HCT116 (cell line): ENCODE results near the gene FLVCR2. TPM values are rescaled to one million over a fixed set of nuclear protein-coding genes. Genes with fewer than 3 reads are reported as not detected.

ENCODE experiments used
- ATAC-seq: fragments of 200-7000 bp; cut with Tn5 transposase; 2 replicates; pipeline ENCODE4 v1.9.1; 2020; ENCODE audit warnings: mild to moderate bottlenecking, moderate library complexity
- BruUV-seq: library from RNA; stranded (reverse); fragments of 400-500 nt; replicated peaks from 2 replicates; lab custom pipeline; 2021; lab: Mats Ljungman, UMichigan
- CTCF ChIA-PET: fragments of 300-600 bp; sonication (Branson Sonifier 250); formaldehyde crosslinking; loops from one replicate; lab custom pipeline; 2021; ENCODE audit warnings: antibody characterized with exemption; lab: Charles Lee
- POLR2A ChIA-PET: fragments of 300-600, 350-600 bp; sonication (Branson Sonifier 250); formaldehyde crosslinking; loops from one replicate; lab custom pipeline; 2021; ENCODE audit warnings: antibody characterized with exemption; lab: Charles Lee
- RAD21 ChIA-PET, 2 experiments: fragments of 300-600 bp; sonication (Branson Sonifier 250); formaldehyde crosslinking; loops; one replicate each; lab custom pipeline; 2023; ENCODE audit warnings: low total read pairs in 2 of 2; ENCODE audit not compliant: uncharacterized antibody in 2 of 2, unreplicated experiment in 2 of 2, low non-redundant PET in 1 of 2; lab: Charles Lee
- DNase-seq: peaks from one replicate; pipeline ENCODE4 v3.0.0-alpha.2; 2010; ENCODE audit warnings: low read depth, low spot score
- H2AFZ ChIP-seq: fragments of 200-600 bp; shearing (Covaris generic), sonication (generic); 2 replicates; pipeline ENCODE4 v1.6.1; 2017; ENCODE audit warnings: low read depth, mixed run types, mixed read lengths, antibody characterized with exemption, low read length; ENCODE audit not compliant: poor library complexity, severe bottlenecking
- H3K27ac ChIP-seq: 2 replicates; pipeline ENCODE4 v1.5.1; 2012; ENCODE audit warnings: low read depth, low read length
- H3K27me3 ChIP-seq: fragments of 200-600 bp; sonication (generic); 2 replicates; pipeline ENCODE4 v1.6.1; 2016; ENCODE audit warnings: mixed run types, low read length, mixed read lengths; ENCODE audit not compliant: insufficient read depth
- H3K36me3 ChIP-seq, 2 experiments: fragments of 200-500 bp in 1 of 2; fragments of 200-600 bp in 1 of 2; sonication (Bioruptor generic) in 1 of 2; sonication (generic) in 1 of 2; 2 replicates each; pipeline versions ENCODE4 v1.5.1 to v1.6.1; 2014 to 2016; ENCODE audit warnings: low read length in 2 of 2, inconsistent platforms in 1 of 2, mixed read lengths in 1 of 2, mixed run types in 1 of 2; ENCODE audit not compliant: insufficient read depth in 2 of 2, control insufficient read depth in 1 of 2
- H3K4me1 ChIP-seq, 2 experiments: fragments of 200-600 bp in 1 of 2; sonication (generic) in 1 of 2; 2 replicates each; pipeline versions ENCODE4 v1.5.1 to v1.6.1; 2012 to 2017; ENCODE audit warnings: low read length in 2 of 2, inconsistent platforms in 1 of 2, mild to moderate bottlenecking in 1 of 2, mixed read lengths in 1 of 2, mixed run types in 1 of 2, moderate library complexity in 1 of 2; ENCODE audit not compliant: insufficient read depth in 2 of 2, control insufficient read depth in 1 of 2
- H3K4me2 ChIP-seq: fragments of 200-600 bp; sonication (generic); 2 replicates; pipeline ENCODE4 v1.6.1; 2017; ENCODE audit warnings: mixed run types, low read length, mixed read lengths
- H3K4me3 ChIP-seq, 2 experiments: fragments of 200-600 bp in 1 of 2; sonication (generic) in 1 of 2; replicated peaks in 1 of 2; 2 replicates each; pipeline ENCODE4 v1.5.1; 2011 to 2016; ENCODE audit warnings: low read length in 2 of 2, control low read depth in 1 of 2, low read depth in 1 of 2, mild to moderate bottlenecking in 1 of 2, mixed read lengths in 1 of 2, mixed run types in 1 of 2
- H3K79me2 ChIP-seq: fragments of 200-600 bp; sonication (generic); 2 replicates; pipeline ENCODE4 v1.6.1; 2017; ENCODE audit warnings: mild to moderate bottlenecking, mixed run types, low read length, moderate library complexity, mixed read lengths; ENCODE audit not compliant: insufficient read depth
- H3K9ac ChIP-seq: fragments of 200-600 bp; sonication (generic); 2 replicates; pipeline ENCODE4 v1.6.1; 2016; ENCODE audit warnings: low read length, mixed read lengths
- H3K9me2 ChIP-seq: fragments of 200-600 bp; sonication (generic), shearing (Covaris generic); 2 replicates; pipeline ENCODE4 v1.6.1; 2017; ENCODE audit warnings: mixed run types, mild to moderate bottlenecking, moderate library complexity; ENCODE audit not compliant: insufficient read depth
- H3K9me3 ChIP-seq, 2 experiments: fragments of 200-500 bp in 1 of 2; fragments of 200-600 bp in 1 of 2; sonication (Bioruptor generic) in 1 of 2; sonication (generic) in 1 of 2; 2 replicates each; pipeline ENCODE4 v1.6.1; 2014 to 2017; ENCODE audit warnings: low read length in 2 of 2, mixed read lengths in 2 of 2, inconsistent platforms in 1 of 2, low read depth in 1 of 2, mild to moderate bottlenecking in 1 of 2, mixed run types in 1 of 2, moderate library complexity in 1 of 2; ENCODE audit not compliant: control insufficient read depth in 1 of 2, insufficient read depth in 1 of 2
- H4K20me1 ChIP-seq: fragments of 200-600 bp; sonication (generic), shearing (Covaris generic); 2 replicates; pipeline ENCODE4 v1.6.1; 2017; ENCODE audit warnings: mixed run types, mild to moderate bottlenecking, moderate library complexity; ENCODE audit not compliant: insufficient read depth
- CBX3 ChIP-seq: IDR thresholded peaks from 2 replicates; pipeline ENCODE4 v1.6.1; 2012; ENCODE audit warnings: low read depth
- CTCF ChIP-seq, 3 experiments: fragments of 200-600 bp in 1 of 3; sonication (generic) in 1 of 3; IDR thresholded peaks in 2 of 3; conservative IDR thresholded peaks in 1 of 3; 2 replicates each; pipeline ENCODE4 v1.5.1; 2012 to 2017; ENCODE audit warnings: low read depth in 2 of 3, low read length in 2 of 3, antibody characterized with exemption in 1 of 3, borderline replicate concordance in 1 of 3, control low read depth in 1 of 3, mild to moderate bottlenecking in 1 of 3, mixed read lengths in 1 of 3, mixed run types in 1 of 3, moderate library complexity in 1 of 3; ENCODE audit not compliant: insufficient read depth in 1 of 3
- ELF1 ChIP-seq: IDR thresholded peaks from 2 replicates; pipeline ENCODE4 v1.6.1; 2012; ENCODE audit warnings: low read depth, borderline replicate concordance
- EZH2 ChIP-seq: fragments of 200-600 bp; sonication (generic); IDR thresholded peaks from 2 replicates; pipeline ENCODE4 v1.6.1; 2017; ENCODE audit warnings: antibody characterized with exemption, mixed run types
- JUND ChIP-seq: IDR thresholded peaks from 2 replicates; pipeline ENCODE4 v1.6.1; 2012
- POLR2A ChIP-seq: IDR thresholded peaks from 2 replicates; pipeline ENCODE4 v1.7.0; 2011; ENCODE audit warnings: borderline replicate concordance; ENCODE audit not compliant: insufficient read depth, insufficient read length; ENCODE audit errors: extremely low read depth
- POLR2AphosphoS5 ChIP-seq: IDR thresholded peaks from 2 replicates; pipeline ENCODE4 v1.6.1; 2011; ENCODE audit warnings: mild to moderate bottlenecking, low read depth, low read length, moderate library complexity
- RAD21 ChIP-seq: IDR thresholded peaks from 2 replicates; pipeline ENCODE4 v1.6.1; 2012; ENCODE audit warnings: low read depth, mild to moderate bottlenecking
- REST ChIP-seq: IDR thresholded peaks from 2 replicates; pipeline ENCODE4 v1.6.1; 2012; ENCODE audit warnings: low read depth
- SP1 ChIP-seq: IDR thresholded peaks from 2 replicates; pipeline ENCODE4 v1.6.1; 2012; ENCODE audit warnings: low read depth
- SRF ChIP-seq: IDR thresholded peaks from 2 replicates; pipeline ENCODE4 v1.6.1; 2012; ENCODE audit warnings: low read depth
- ZBTB33 ChIP-seq: IDR thresholded peaks from 2 replicates; pipeline ENCODE4 v1.6.1; 2011; ENCODE audit warnings: mild to moderate bottlenecking, low read length, moderate library complexity; ENCODE audit not compliant: insufficient replicate concordance; ENCODE audit errors: extremely low read depth
- ZFX ChIP-seq: fragments of 450-650 bp; IDR thresholded peaks from 2 replicates; pipeline ENCODE4 v1.6.1; 2017
- intact Hi-C: fragments of 100-400 bp; cut with micrococcal nuclease; formaldehyde crosslinking; loops from 2 replicates; pipeline ENCODE4 v1.10.0; 2022
- total RNA-seq: library from RNA; stranded (reverse); gene quantifications from one replicate; pipeline ENCODE4 v1.2.1, GENCODE V29; 2021; ENCODE audit not compliant: unreplicated experiment

The FLVCR2 gene
- total RNA-seq, 1 experiment from 2014 or later = 0.84 TPM

DNA sequence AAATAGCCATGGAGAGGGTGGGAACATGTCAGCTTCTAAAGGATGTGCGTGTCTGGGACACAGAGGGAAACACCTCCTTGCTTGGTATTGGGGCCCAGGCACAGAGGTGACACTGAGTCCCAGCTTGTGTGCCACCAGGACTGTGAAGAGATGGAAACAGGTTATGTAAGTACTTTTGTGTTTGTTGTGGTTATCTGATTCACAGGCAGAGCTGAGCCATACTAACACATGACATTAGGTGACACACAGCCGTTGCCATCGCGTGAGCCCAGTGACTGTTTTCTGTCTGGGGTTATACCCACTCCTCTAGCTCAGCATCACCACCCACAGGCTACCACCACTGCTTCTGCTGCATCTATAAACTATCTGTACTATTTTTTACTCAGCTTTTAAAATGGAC is 12.1 kb upstream of the FLVCR2 start:
- POLR2A ChIA-PET = no interaction called here
- Histone ChIP-seq H3K27me3 (no peaks in the 10 kb centered on the region; the same call in 1 of the 2 replicates), H3K79me2 (no peaks in the 10 kb centered on the region), H3K9me2 (no peaks in the 10 kb centered on the region), H3K36me3 (no peaks in the 10 kb centered on the region), H3K4me1 (no peaks in the 10 kb centered on the region), H3K4me2 (no peak overlapping the region), H3K27ac (no peak overlapping the region), H3K4me3 (no peak overlapping the region), H3K9me3 (no peaks in the 10 kb centered on the region), H2AFZ (no peak overlapping the region), H3K9ac (no peak overlapping the region), H4K20me1 (no peaks in the 10 kb centered on the region)
- DNase-seq = no peak
- RAD21 ChIA-PET = no interaction called here
- no peak for ATAC-seq
- no TSS peak for BruUV-seq
- TF ChIP-seq REST (no peak), SRF (no peak), JUND (no peak), POLR2AphosphoS5 (no peak), ELF1 (no peak), CTCF (IDR thresholded peaks at IDR 0.05 in 2 of 3, conservative IDR thresholded peaks at IDR 0.05 in 1 of 3; ENCODE audit: borderline replicate concordance in 1 of 3, insufficient read depth in 1 of 3, low read depth in 2 of 3, low read length in 2 of 3) (no peak), ZFX (no peak), RAD21 (no peak), ZBTB33 (no peak), POLR2A (no peak), SP1 (no peak), EZH2 (no peak), CBX3 (no peak)
- CTCF ChIA-PET = no interaction called here
- intact Hi-C loops = no loop called here
